ENCODE data around the gene KAT7. TPM values are rescaled to one million over a fixed set of nuclear protein-coding genes. Genes with fewer than 3 reads are reported as not detected.

KAT7 gene
- total RNA-seq, 1 donor from 2014 or later, result 12.4 TPM

GRCh38 chr17:49819138-49819537, 30.7 kb downstream of the KAT7 start:
- DNase-seq (ENCODE audit: low read depth) (no peak), FAIRE-seq (no peak)
- TF ChIP-seq, protein P1, sequence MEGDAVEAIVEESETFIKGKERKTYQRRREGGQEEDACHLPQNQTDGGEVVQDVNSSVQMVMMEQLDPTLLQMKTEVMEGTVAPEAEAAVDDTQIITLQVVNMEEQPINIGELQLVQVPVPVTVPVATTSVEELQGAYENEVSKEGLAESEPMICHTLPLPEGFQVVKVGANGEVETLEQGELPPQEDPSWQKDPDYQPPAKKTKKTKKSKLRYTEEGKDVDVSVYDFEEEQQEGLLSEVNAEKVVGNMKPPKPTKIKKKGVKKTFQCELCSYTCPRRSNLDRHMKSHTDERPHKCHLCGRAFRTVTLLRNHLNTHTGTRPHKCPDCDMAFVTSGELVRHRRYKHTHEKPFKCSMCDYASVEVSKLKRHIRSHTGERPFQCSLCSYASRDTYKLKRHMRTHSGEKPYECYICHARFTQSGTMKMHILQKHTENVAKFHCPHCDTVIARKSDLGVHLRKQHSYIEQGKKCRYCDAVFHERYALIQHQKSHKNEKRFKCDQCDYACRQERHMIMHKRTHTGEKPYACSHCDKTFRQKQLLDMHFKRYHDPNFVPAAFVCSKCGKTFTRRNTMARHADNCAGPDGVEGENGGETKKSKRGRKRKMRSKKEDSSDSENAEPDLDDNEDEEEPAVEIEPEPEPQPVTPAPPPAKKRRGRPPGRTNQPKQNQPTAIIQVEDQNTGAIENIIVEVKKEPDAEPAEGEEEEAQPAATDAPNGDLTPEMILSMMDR (IDR thresholded peaks at IDR 0.05; ENCODE audit: insufficient read depth, low read length, severe bottlenecking), result no peak
- no peaks in the 10 kb centered on the region for H3K27me3 ChIP-seq (ENCODE audit: control insufficient read depth, insufficient read depth, low read length)
- peaks cover 9% of the 10 kb centered on the region for H3K36me3 ChIP-seq (ENCODE audit: control insufficient read depth, insufficient read depth, low read length)
- H3K4me3 ChIP-seq (ENCODE audit: low read depth, low read length), result no peak overlapping the region

DNA sequence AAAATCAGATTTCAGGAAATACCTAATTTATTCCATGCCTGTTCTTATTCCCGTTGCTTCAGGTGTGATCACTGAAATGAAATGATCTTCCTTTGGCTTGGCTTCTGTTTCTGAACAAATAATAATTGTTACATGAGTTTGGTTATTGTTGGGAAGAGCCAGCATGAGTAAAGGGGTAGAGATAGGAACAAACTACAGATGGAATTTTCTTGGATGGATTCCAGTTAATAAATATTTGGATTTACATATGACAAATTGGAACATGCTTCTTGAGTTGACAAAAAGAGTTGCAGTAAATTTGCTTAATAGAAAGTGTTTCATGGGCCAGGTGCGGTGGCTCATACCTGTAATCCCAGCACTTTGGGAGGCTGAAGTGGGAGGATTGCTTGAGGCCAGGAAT, 31.2 kb downstream of the KAT7 start:
- FAIRE-seq (no peak), DNase-seq (ENCODE audit: low read depth) (peak; percentile 25)
- Histone ChIP-seq H3K36me3 (ENCODE audit: control insufficient read depth, insufficient read depth, low read length) (peaks cover 9% of the 10 kb centered on the region), H3K27me3 (ENCODE audit: control insufficient read depth, insufficient read depth, low read length) (no peaks in the 10 kb centered on the region), H3K4me3 (ENCODE audit: low read depth, low read length) (no peak overlapping the region)
- TF ChIP-seq, protein P1 (IDR thresholded peaks at IDR 0.05; ENCODE audit: insufficient read depth, low read length, severe bottlenecking), result no peak

GRCh38 chr17:49820773-49821172, 32.3 kb downstream of the KAT7 start:
- FAIRE-seq (no peak), DNase-seq (ENCODE audit: low read depth) (no peak)
- TF ChIP-seq, protein P1 (IDR thresholded peaks at IDR 0.05; ENCODE audit: insufficient read depth, low read length, severe bottlenecking), result no peak
- Histone ChIP-seq H3K4me3 (ENCODE audit: low read depth, low read length) (no peak overlapping the region), H3K27me3 (ENCODE audit: control insufficient read depth, insufficient read depth, low read length) (no peaks in the 10 kb centered on the region), H3K36me3 (ENCODE audit: control insufficient read depth, insufficient read depth, low read length) (peaks cover 11% of the 10 kb centered on the region)

DNA sequence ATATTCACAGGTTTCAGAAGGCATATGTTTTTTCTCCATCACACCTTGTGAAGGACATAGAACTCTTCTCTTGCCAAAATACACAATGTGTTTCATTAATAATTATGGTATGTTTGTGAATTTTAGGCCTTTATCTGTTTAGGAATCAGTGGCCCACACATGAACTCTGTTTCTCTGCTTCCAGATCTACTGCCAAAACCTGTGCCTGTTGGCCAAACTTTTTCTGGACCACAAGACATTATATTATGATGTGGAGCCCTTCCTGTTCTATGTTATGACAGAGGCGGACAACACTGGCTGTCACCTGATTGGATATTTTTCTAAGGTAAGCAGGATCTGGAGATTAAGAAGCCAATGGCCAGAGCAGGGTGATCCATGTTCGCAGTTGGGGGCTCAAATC, 33.0 kb downstream of the KAT7 start:
- Histone ChIP-seq H3K27me3 (ENCODE audit: control insufficient read depth, insufficient read depth, low read length) (no peaks in the 10 kb centered on the region), H3K36me3 (ENCODE audit: control insufficient read depth, insufficient read depth, low read length) (peaks cover 11% of the 10 kb centered on the region), H3K4me3 (ENCODE audit: low read depth, low read length) (no peak overlapping the region)
- TF ChIP-seq, protein P1 (IDR thresholded peaks at IDR 0.05; ENCODE audit: insufficient read depth, low read length, severe bottlenecking), result no peak
- no peak for DNase-seq (ENCODE audit: low read depth)
- FAIRE-seq, result no peak

DNA sequence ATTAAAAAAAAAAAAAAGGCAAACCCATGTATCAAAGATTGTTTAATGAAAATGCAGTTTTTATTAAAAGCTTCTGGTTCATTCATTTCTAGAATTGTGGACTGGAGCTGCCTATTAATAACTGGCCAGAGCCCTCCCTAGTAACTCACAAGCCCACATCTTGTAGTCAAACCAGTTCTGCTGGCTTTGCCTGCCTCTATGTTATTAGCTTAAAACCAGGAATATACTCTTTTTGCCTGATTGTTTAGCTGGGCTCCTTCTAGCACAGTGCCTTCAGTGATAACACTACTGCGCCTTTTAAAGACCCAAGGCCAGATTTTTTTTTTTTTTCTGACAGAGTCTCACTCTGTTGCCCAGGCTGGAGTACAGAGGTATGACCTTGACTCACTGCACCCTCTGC, 33.4 kb downstream of the KAT7 start:
- peak; percentile 30 for DNase-seq (ENCODE audit: low read depth)
- Histone ChIP-seq H3K36me3 (ENCODE audit: control insufficient read depth, insufficient read depth, low read length) (peaks cover 12% of the 10 kb centered on the region), H3K4me3 (ENCODE audit: low read depth, low read length) (no peak overlapping the region), H3K27me3 (ENCODE audit: control insufficient read depth, insufficient read depth, low read length) (no peaks in the 10 kb centered on the region)
- TF ChIP-seq, protein P1 (IDR thresholded peaks at IDR 0.05; ENCODE audit: insufficient read depth, low read length, severe bottlenecking), result no peak
- no peak for FAIRE-seq

GRCh38 chr17:49822829-49823228, 34.3 kb downstream of the KAT7 start:
- Histone ChIP-seq H3K4me3 (ENCODE audit: low read depth, low read length) (no peak overlapping the region), H3K36me3 (ENCODE audit: control insufficient read depth, insufficient read depth, low read length) (peaks cover 15% of the 10 kb centered on the region), H3K27me3 (ENCODE audit: control insufficient read depth, insufficient read depth, low read length) (no peaks in the 10 kb centered on the region)
- TF ChIP-seq, protein P1 (IDR thresholded peaks at IDR 0.05; ENCODE audit: insufficient read depth, low read length, severe bottlenecking), result no peak
- FAIRE-seq (no peak), DNase-seq (ENCODE audit: low read depth) (peak; percentile 21)
